ENCODE data around the gene TSKU. TPM values are rescaled to one million over a fixed set of nuclear protein-coding genes. Genes with fewer than 3 reads are reported as not detected.

TSKU gene
- polyA plus RNA-seq, 1 of the 3 experiments (the other 2 are of a cell fraction) = 20.7 TPM

DNA sequence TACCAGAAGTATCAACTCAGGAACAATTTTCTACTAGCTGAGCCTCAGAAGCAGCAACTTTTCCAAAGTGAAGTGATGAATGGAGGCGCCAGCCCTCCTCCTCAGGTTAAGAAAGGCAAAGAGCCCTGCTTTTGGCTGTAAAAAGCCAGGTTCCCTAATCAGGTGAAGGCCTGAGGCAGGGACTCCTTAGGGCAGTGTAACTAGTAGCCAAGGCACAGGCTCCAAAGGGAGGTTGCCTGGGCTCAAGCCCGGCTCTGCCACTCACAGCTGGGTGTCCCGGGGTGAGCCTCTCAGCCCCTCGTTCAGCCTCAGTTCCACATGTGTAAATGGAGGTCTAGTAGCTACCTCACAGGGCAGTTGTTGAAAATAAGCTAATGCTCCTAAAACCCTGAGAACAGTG is 19.5 kb downstream of the TSKU start:
- TF ChIP-seq, protein P1, sequence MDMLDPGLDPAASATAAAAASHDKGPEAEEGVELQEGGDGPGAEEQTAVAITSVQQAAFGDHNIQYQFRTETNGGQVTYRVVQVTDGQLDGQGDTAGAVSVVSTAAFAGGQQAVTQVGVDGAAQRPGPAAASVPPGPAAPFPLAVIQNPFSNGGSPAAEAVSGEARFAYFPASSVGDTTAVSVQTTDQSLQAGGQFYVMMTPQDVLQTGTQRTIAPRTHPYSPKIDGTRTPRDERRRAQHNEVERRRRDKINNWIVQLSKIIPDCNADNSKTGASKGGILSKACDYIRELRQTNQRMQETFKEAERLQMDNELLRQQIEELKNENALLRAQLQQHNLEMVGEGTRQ (IDR thresholded peaks at IDR 0.05; ENCODE audit: borderline replicate concordance, low read depth, low read length) = no peak
- TF ChIP-seq, protein P2, sequence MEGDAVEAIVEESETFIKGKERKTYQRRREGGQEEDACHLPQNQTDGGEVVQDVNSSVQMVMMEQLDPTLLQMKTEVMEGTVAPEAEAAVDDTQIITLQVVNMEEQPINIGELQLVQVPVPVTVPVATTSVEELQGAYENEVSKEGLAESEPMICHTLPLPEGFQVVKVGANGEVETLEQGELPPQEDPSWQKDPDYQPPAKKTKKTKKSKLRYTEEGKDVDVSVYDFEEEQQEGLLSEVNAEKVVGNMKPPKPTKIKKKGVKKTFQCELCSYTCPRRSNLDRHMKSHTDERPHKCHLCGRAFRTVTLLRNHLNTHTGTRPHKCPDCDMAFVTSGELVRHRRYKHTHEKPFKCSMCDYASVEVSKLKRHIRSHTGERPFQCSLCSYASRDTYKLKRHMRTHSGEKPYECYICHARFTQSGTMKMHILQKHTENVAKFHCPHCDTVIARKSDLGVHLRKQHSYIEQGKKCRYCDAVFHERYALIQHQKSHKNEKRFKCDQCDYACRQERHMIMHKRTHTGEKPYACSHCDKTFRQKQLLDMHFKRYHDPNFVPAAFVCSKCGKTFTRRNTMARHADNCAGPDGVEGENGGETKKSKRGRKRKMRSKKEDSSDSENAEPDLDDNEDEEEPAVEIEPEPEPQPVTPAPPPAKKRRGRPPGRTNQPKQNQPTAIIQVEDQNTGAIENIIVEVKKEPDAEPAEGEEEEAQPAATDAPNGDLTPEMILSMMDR (IDR thresholded peaks at IDR 0.05) = no peak
- TF ChIP-seq, protein P3, sequence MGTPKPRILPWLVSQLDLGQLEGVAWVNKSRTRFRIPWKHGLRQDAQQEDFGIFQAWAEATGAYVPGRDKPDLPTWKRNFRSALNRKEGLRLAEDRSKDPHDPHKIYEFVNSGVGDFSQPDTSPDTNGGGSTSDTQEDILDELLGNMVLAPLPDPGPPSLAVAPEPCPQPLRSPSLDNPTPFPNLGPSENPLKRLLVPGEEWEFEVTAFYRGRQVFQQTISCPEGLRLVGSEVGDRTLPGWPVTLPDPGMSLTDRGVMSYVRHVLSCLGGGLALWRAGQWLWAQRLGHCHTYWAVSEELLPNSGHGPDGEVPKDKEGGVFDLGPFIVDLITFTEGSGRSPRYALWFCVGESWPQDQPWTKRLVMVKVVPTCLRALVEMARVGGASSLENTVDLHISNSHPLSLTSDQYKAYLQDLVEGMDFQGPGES (IDR thresholded peaks at IDR 0.05; ENCODE audit: low read depth, low read length) = no peak
- TF ChIP-seq GABPA (IDR thresholded peaks at IDR 0.05; ENCODE audit: low read depth) (no peak), YY1 (IDR thresholded peaks at IDR 0.05; ENCODE audit: low read depth) (no peak), FOXM1 (IDR thresholded peaks at IDR 0.05; ENCODE audit: low read depth) (no peak), RFX5 (IDR thresholded peaks at IDR 0.05; ENCODE audit: low read length) (no peak), RAD21 (IDR thresholded peaks at IDR 0.05; ENCODE audit: low read length) (no peak)
- TF ChIP-seq, protein P4, sequence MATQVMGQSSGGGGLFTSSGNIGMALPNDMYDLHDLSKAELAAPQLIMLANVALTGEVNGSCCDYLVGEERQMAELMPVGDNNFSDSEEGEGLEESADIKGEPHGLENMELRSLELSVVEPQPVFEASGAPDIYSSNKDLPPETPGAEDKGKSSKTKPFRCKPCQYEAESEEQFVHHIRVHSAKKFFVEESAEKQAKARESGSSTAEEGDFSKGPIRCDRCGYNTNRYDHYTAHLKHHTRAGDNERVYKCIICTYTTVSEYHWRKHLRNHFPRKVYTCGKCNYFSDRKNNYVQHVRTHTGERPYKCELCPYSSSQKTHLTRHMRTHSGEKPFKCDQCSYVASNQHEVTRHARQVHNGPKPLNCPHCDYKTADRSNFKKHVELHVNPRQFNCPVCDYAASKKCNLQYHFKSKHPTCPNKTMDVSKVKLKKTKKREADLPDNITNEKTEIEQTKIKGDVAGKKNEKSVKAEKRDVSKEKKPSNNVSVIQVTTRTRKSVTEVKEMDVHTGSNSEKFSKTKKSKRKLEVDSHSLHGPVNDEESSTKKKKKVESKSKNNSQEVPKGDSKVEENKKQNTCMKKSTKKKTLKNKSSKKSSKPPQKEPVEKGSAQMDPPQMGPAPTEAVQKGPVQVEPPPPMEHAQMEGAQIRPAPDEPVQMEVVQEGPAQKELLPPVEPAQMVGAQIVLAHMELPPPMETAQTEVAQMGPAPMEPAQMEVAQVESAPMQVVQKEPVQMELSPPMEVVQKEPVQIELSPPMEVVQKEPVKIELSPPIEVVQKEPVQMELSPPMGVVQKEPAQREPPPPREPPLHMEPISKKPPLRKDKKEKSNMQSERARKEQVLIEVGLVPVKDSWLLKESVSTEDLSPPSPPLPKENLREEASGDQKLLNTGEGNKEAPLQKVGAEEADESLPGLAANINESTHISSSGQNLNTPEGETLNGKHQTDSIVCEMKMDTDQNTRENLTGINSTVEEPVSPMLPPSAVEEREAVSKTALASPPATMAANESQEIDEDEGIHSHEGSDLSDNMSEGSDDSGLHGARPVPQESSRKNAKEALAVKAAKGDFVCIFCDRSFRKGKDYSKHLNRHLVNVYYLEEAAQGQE (IDR thresholded peaks at IDR 0.05; ENCODE audit: low read depth, low read length) = no peak
- peaks cover 14% of the 10 kb centered on the region for H4K20me1 ChIP-seq (ENCODE audit: insufficient read depth)
- DNase-seq = no peak
- POLR2A ChIA-PET = no interaction called here
- H3K27ac ChIP-seq (ENCODE audit: low read depth in 2 of 2, low read length in 1 of 2) = no peak overlapping the region
- H3K4me3 ChIP-seq (ENCODE audit: low read depth in 2 of 2, low read length in 1 of 2) = no peak overlapping the region
- H3K9me2 ChIP-seq = no peaks in the 10 kb centered on the region
- H3K9me3 ChIP-seq = no peaks in the 10 kb centered on the region
- no peaks in the 10 kb centered on the region for H3K27me3 ChIP-seq (ENCODE audit: insufficient read depth)
- CTCF ChIA-PET = interaction anchor here (0.7 to 10.0 kb wide), 7 partner anchors 15 to 116 kb away, joined by 3 to 205 read pairs (median 6); no protein-coding TSS in a partner anchor
- no peak overlapping the region for H3K4me2 ChIP-seq
- no peak overlapping the region for H3K9ac ChIP-seq
- no peaks in the 10 kb centered on the region for H3K36me3 ChIP-seq (replicated peaks in 1 of 2; ENCODE audit: control insufficient read depth in 1 of 2, insufficient read depth in 2 of 2, low read length in 1 of 2)
- 86% methylated on average over 2 of the region's 4 CpGs for WGBS (ENCODE audit: low lambda C conversion rate)
- peaks cover 0 to 15% of the 10 kb centered on the region in 2 experiments; a peak in 1 of 4 replicates for H3K4me1 ChIP-seq (ENCODE audit: control insufficient read depth in 1 of 2, insufficient read depth in 2 of 2, low read depth in 1 of 2, low read length in 1 of 2)
- peaks cover 4% of the 10 kb centered on the region; the same call in 1 of the 2 replicates for H3K79me2 ChIP-seq (ENCODE audit: insufficient read depth)
- H2AFZ ChIP-seq (ENCODE audit: low read depth) = no peak overlapping the region
- peaks cover 4% of the 10 kb centered on the region for H3F3A ChIP-seq (replicated peaks; ENCODE audit: insufficient read depth)

Measured in SK-N-SH (cell line).